GM23338 (cell line): ENCODE measurements around the gene NLRP5. TPM values are rescaled to one million over a fixed set of nuclear protein-coding genes. Genes with fewer than 3 reads are reported as not detected.

Experiments used
- ATAC-seq: fragments of 200-7000 bp; cut with Tn5 transposase; 3 replicates; pipeline ENCODE4 v1.9.1; 2020
- DNase-seq: peaks from one replicate; pipeline ENCODE4 v3.0.0-alpha.2; 2015; ENCODE audit warnings: low spot score
- H2AFZ ChIP-seq: fragments of 200-600 bp; sonication (generic); 2 replicates; pipeline ENCODE4 v1.8.0; 2016; ENCODE audit warnings: antibody characterized with exemption, mild to moderate bottlenecking, moderate library complexity
- H3F3A ChIP-seq: fragments of 200-600 bp; sonication (generic); replicated peaks from 2 replicates; pipeline ENCODE4 v1.8.0; 2017; ENCODE audit warnings: antibody characterized with exemption, mixed run types, low read depth
- H3K27ac ChIP-seq: fragments of 200-600 bp; sonication (generic); 2 replicates; pipeline ENCODE4 v1.6.1; 2016; ENCODE audit warnings: low read depth
- H3K27me3 ChIP-seq: fragments of 200-600 bp; sonication (generic); 2 replicates; pipeline ENCODE4 v1.8.0; 2016; ENCODE audit warnings: mild to moderate bottlenecking, mixed run types, moderate library complexity; ENCODE audit not compliant: insufficient read depth
- H3K36me3 ChIP-seq: fragments of 200-600 bp; sonication (generic); 2 replicates; pipeline ENCODE4 v1.8.0; 2016; ENCODE audit warnings: mild to moderate bottlenecking; ENCODE audit not compliant: insufficient read depth
- H3K4me1 ChIP-seq: fragments of 200-600 bp; sonication (generic); 2 replicates; pipeline ENCODE4 v1.8.0; 2016; ENCODE audit warnings: mild to moderate bottlenecking, moderate library complexity; ENCODE audit not compliant: insufficient read depth
- H3K4me2 ChIP-seq: fragments of 200-600 bp; sonication (generic); 2 replicates; pipeline ENCODE4 v1.7.1; 2017; ENCODE audit warnings: mixed run types
- H3K4me3 ChIP-seq: fragments of 200-600 bp; sonication (generic); 2 replicates; pipeline ENCODE4 v1.6.1; 2016; ENCODE audit warnings: mixed run types
- H3K79me2 ChIP-seq: fragments of 200-600 bp; sonication (generic); replicated peaks from 2 replicates; pipeline ENCODE4 v1.8.0; 2017; ENCODE audit warnings: mild to moderate bottlenecking; ENCODE audit not compliant: insufficient read depth
- H3K9me2 ChIP-seq: fragments of 200-600 bp; sonication (generic); 2 replicates; pipeline ENCODE4 v1.8.0; 2017; ENCODE audit not compliant: insufficient read depth
- H4K20me1 ChIP-seq: fragments of 200-600 bp; sonication (generic); replicated peaks from 2 replicates; pipeline ENCODE4 v1.8.0; 2017; ENCODE audit warnings: mild to moderate bottlenecking; ENCODE audit not compliant: insufficient read depth
- H3K27ac Mint-ChIP-seq: 2 replicates; pipeline ENCODE4 v1.8.0; 2020; ENCODE audit warnings: inconsistent platforms, mild to moderate bottlenecking, moderate library complexity, mixed read lengths
- H3K27me3 Mint-ChIP-seq: 3 replicates; pipeline ENCODE4 v1.8.0; 2022; ENCODE audit warnings: low read depth, mild to moderate bottlenecking, moderate library complexity, mixed read lengths, inconsistent platforms; ENCODE audit not compliant: insufficient read depth, poor library complexity
- H3K36me3 Mint-ChIP-seq: 3 replicates; pipeline ENCODE4 v1.8.0; 2021; ENCODE audit warnings: low read depth, mild to moderate bottlenecking, inconsistent platforms, moderate library complexity, mixed read lengths
- H3K4me1 Mint-ChIP-seq: 3 replicates; pipeline ENCODE4 v1.8.0; 2020; ENCODE audit warnings: mild to moderate bottlenecking, inconsistent platforms, mixed read lengths
- H3K4me3 Mint-ChIP-seq: 3 replicates; pipeline ENCODE4 v1.8.0; 2021; ENCODE audit warnings: moderate library complexity, mild to moderate bottlenecking, inconsistent platforms, mixed read lengths
- H3K9me3 Mint-ChIP-seq: 3 replicates; pipeline ENCODE4 v1.8.0; 2020; ENCODE audit warnings: moderate library complexity, mild to moderate bottlenecking, inconsistent platforms, mixed read lengths
- CREB1 ChIP-seq: fragments of 250-450 bp; sonication (Bioruptor Pico); IDR thresholded peaks from 2 replicates; pipeline ENCODE4 v1.5.0; 2020; ENCODE audit warnings: low read depth, mild to moderate bottlenecking, moderate library complexity
- CTCF ChIP-seq, 2 experiments: fragments of 200-600 bp in 1 of 2; sonication (generic) in 1 of 2; conservative IDR thresholded peaks; 2 replicates each; pipeline versions ENCODE4 v1.5.1 to v1.6.1; 2016 to 2017; ENCODE audit warnings: antibody characterized with exemption in 2 of 2, low read depth in 2 of 2, mild to moderate bottlenecking in 2 of 2, moderate library complexity in 1 of 2
- ETS1 ChIP-seq: IDR thresholded peaks from 2 replicates; pipeline ENCODE4 v1.6.1; 2016; ENCODE audit warnings: antibody characterized with exemption
- EZH2 ChIP-seq: fragments of 200-600 bp; sonication (generic); IDR thresholded peaks from one replicate; pipeline ENCODE4 v1.8.0; 2017; ENCODE audit warnings: antibody characterized with exemption, mild to moderate bottlenecking, low read depth; ENCODE audit not compliant: unreplicated experiment
- JUNB ChIP-seq: IDR thresholded peaks from one replicate; pipeline ENCODE4 v1.6.1; 2016; ENCODE audit warnings: antibody characterized with exemption; ENCODE audit not compliant: unreplicated experiment
- STAT1 ChIP-seq: IDR thresholded peaks from one replicate; pipeline ENCODE4 v1.6.1; 2016; ENCODE audit warnings: antibody characterized with exemption; ENCODE audit not compliant: unreplicated experiment
- polyA plus RNA-seq: library from polyadenylated mRNA; unstranded; fragments of >200 nt; fragmentation: Nextera tagmentation; extraction: Ambion mirVana; gene quantifications from 2 replicates; pipeline ENCODE4 v1.2.1, GENCODE V29; 2016
- total RNA-seq: library from RNA; depleted of rRNA; stranded (reverse); fragments of >200 nt; shearing (Covaris generic); gene quantifications from 2 replicates; pipeline ENCODE4 v1.2.3, GENCODE V29; 2014
- TF ChIP-seq, protein P1 (sequence below): fragments of 250-450 bp; sonication (Bioruptor Pico); IDR thresholded peaks from 2 replicates; pipeline ENCODE4 v1.5.0; 2020; ENCODE audit warnings: mild to moderate bottlenecking, moderate library complexity
- TF ChIP-seq, protein P2 (sequence below): IDR thresholded peaks from one replicate; pipeline ENCODE4 v1.6.1; 2018; ENCODE audit warnings: antibody characterized with exemption; ENCODE audit not compliant: unreplicated experiment

The NLRP5 gene
- total and polyA plus RNA-seq, 2 experiments from 2014 or later, result not detected

- TF ChIP-seq, protein P1, sequence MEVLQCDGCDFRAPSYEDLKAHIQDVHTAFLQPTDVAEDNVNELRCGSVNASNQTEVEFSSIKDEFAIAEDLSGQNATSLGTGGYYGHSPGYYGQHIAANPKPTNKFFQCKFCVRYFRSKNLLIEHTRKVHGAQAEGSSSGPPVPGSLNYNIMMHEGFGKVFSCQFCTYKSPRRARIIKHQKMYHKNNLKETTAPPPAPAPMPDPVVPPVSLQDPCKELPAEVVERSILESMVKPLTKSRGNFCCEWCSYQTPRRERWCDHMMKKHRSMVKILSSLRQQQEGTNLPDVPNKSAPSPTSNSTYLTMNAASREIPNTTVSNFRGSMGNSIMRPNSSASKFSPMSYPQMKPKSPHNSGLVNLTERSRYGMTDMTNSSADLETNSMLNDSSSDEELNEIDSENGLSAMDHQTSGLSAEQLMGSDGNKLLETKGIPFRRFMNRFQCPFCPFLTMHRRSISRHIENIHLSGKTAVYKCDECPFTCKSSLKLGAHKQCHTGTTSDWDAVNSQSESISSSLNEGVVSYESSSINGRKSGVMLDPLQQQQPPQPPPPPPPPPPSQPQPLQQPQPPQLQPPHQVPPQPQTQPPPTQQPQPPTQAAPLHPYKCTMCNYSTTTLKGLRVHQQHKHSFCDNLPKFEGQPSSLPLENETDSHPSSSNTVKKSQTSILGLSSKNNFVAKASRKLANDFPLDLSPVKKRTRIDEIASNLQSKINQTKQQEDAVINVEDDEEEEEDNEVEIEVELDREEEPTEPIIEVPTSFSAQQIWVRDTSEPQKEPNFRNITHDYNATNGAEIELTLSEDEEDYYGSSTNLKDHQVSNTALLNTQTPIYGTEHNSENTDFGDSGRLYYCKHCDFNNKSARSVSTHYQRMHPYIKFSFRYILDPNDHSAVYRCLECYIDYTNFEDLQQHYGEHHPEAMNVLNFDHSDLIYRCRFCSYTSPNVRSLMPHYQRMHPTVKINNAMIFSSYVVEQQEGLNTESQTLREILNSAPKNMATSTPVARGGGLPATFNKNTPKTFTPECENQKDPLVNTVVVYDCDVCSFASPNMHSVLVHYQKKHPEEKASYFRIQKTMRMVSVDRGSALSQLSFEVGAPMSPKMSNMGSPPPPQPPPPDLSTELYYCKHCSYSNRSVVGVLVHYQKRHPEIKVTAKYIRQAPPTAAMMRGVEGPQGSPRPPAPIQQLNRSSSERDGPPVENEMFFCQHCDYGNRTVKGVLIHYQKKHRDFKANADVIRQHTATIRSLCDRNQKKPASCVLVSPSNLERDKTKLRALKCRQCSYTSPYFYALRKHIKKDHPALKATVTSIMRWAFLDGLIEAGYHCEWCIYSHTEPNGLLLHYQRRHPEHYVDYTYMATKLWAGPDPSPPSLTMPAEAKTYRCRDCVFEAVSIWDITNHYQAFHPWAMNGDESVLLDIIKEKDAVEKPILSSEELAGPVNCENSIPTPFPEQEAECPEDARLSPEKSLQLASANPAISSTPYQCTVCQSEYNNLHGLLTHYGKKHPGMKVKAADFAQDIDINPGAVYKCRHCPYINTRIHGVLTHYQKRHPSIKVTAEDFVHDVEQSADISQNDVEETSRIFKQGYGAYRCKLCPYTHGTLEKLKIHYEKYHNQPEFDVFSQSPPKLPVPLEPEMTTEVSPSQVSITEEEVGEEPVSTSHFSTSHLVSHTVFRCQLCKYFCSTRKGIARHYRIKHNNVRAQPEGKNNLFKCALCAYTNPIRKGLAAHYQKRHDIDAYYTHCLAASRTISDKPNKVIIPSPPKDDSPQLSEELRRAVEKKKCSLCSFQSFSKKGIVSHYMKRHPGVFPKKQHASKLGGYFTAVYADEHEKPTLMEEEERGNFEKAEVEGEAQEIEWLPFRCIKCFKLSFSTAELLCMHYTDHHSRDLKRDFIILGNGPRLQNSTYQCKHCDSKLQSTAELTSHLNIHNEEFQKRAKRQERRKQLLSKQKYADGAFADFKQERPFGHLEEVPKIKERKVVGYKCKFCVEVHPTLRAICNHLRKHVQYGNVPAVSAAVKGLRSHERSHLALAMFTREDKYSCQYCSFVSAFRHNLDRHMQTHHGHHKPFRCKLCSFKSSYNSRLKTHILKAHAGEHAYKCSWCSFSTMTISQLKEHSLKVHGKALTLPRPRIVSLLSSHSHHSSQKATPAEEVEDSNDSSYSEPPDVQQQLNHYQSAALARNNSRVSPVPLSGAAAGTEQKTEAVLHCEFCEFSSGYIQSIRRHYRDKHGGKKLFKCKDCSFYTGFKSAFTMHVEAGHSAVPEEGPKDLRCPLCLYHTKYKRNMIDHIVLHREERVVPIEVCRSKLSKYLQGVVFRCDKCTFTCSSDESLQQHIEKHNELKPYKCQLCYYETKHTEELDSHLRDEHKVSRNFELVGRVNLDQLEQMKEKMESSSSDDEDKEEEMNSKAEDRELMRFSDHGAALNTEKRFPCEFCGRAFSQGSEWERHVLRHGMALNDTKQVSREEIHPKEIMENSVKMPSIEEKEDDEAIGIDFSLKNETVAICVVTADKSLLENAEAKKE (CRISPR knock-in tag), result no peak
These were observed 114.5 kb downstream of the NLRP5 start (continued) for GRCh38 chr19:56101095-56101494.

DNA sequence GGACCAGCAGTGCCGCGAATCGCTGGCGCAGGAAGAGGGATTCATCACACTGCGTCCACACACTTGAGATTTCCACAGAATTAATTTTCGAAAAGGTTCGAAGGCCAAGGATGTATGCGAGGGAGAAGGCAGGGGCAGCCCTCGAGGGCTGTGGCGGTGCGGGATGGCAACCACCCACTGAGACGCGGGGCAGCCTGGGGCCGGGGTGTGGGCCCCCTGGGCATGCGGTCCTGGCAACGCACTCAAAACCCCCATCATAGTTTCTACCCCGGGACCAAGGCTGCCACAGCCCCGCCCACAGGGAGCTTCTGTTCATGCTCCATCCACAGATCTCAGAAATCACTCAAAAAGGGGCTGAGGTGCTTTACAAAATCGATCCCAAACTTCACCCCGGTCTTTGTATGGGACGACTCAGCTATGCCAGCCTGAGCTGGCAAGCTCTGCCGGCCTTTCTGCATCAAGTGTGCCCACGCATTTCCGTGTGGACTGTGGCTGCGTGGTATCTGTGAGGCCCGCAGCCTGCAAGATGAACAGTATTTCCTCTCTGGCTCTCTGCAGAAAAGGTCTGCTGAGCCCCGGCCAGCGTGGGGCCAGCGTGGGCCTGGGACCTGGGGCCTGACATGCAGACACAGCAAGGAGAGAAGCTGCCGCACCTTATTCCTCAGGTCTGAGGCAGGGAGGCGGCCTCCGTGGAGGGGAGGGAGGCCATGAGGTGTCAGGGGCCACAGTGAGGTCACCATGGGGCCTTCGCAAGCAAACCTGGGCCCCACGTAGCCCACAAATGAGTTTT is 115.4 kb downstream of the NLRP5 start:
- Mint-ChIP-seq H3K27me3 (peaks cover 17% of the 10 kb centered on the region), H3K27ac (no peak overlapping the region), H3K4me3 (no peak overlapping the region), H3K4me1 (peaks cover 20% of the 10 kb centered on the region), H3K9me3 (no peaks in the 10 kb centered on the region; the same call in 2 of the 3 replicates), H3K36me3 (peaks cover 17% of the 10 kb centered on the region)
- H3K79me2 ChIP-seq, result peaks cover 69% of the 10 kb centered on the region
- peaks cover 6% of the 10 kb centered on the region for H3K4me1 ChIP-seq
- H3K36me3 ChIP-seq, result peaks cover 4% of the 10 kb centered on the region; the same call in 1 of the 2 replicates
- H3K9me2 ChIP-seq, result no peaks in the 10 kb centered on the region
- H3K27ac ChIP-seq, result no peak overlapping the region
- H4K20me1 ChIP-seq, result peaks cover 13% of the 10 kb centered on the region
- no peaks in the 10 kb centered on the region for H3K27me3 ChIP-seq
- H3K4me2 ChIP-seq, result no peak overlapping the region
- no peak overlapping the region for H3K4me3 ChIP-seq
- H3F3A ChIP-seq, result 0 out of 2 replicates have a peak, but pooled peaks cover 3% of the 10 kb centered on the region
- ATAC-seq (no peak), DNase-seq (no peak)
- no peak overlapping the region for H2AFZ ChIP-seq
- TF ChIP-seq, protein P2, sequence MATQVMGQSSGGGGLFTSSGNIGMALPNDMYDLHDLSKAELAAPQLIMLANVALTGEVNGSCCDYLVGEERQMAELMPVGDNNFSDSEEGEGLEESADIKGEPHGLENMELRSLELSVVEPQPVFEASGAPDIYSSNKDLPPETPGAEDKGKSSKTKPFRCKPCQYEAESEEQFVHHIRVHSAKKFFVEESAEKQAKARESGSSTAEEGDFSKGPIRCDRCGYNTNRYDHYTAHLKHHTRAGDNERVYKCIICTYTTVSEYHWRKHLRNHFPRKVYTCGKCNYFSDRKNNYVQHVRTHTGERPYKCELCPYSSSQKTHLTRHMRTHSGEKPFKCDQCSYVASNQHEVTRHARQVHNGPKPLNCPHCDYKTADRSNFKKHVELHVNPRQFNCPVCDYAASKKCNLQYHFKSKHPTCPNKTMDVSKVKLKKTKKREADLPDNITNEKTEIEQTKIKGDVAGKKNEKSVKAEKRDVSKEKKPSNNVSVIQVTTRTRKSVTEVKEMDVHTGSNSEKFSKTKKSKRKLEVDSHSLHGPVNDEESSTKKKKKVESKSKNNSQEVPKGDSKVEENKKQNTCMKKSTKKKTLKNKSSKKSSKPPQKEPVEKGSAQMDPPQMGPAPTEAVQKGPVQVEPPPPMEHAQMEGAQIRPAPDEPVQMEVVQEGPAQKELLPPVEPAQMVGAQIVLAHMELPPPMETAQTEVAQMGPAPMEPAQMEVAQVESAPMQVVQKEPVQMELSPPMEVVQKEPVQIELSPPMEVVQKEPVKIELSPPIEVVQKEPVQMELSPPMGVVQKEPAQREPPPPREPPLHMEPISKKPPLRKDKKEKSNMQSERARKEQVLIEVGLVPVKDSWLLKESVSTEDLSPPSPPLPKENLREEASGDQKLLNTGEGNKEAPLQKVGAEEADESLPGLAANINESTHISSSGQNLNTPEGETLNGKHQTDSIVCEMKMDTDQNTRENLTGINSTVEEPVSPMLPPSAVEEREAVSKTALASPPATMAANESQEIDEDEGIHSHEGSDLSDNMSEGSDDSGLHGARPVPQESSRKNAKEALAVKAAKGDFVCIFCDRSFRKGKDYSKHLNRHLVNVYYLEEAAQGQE, result no peak
- TF ChIP-seq CREB1 (no peak), EZH2 (no peak), CTCF (conservative IDR thresholded peaks at IDR 0.05; ENCODE audit: low read depth in 2 of 2) (no peak), ETS1 (no peak), JUNB (no peak), STAT1 (no peak)
